Measurements from ENCODE around the gene ADAMTS17. TPM values are rescaled to one million over a fixed set of nuclear protein-coding genes. Genes with fewer than 3 reads are reported as not detected.

Gene ADAMTS17
- total RNA-seq, 1 donor from 2014 or later: 1.5 TPM

- Histone ChIP-seq H3K9me3 (ENCODE audit: low read depth) (no peaks in the 10 kb centered on the region), H2AFZ (replicated peaks) (no peak overlapping the region), H3K36me3 (no peaks in the 10 kb centered on the region), H3K4me2 (no peak overlapping the region), H3K27me3 (no peaks in the 10 kb centered on the region), H4K20me1 (ENCODE audit: low read depth) (no peaks in the 10 kb centered on the region), H3K4me3 (no peak overlapping the region), H3K79me2 (ENCODE audit: low read depth) (no peaks in the 10 kb centered on the region), H3K9ac (no peak overlapping the region), H3K4me1 (peaks cover 2% of the 10 kb centered on the region), H3F3A (ENCODE audit: low read depth) (no peaks in the 10 kb centered on the region), H3K27ac (no peak overlapping the region)
- TF ChIP-seq EZH2phosphoT487 (IDR thresholded peaks at IDR 0.05) (no peak), EZH2 (IDR thresholded peaks at IDR 0.05) (no peak), CTCF (IDR thresholded peaks at IDR 0.05) (no peak)
- no peaks in the 10 kb centered on the region for H3K9me3 Mint-ChIP-seq
- peaks cover 11% of the 10 kb centered on the region for H3K4me1 Mint-ChIP-seq
- no peak for DNase-seq (ENCODE audit: low spot score)
- H3K27me3 Mint-ChIP-seq (ENCODE audit: insufficient read depth, low read depth): peaks cover 5% of the 10 kb centered on the region
- H3K27ac Mint-ChIP-seq: no peak overlapping the region
- H3K4me3 Mint-ChIP-seq: no peak overlapping the region
- H3K36me3 Mint-ChIP-seq: no peaks in the 10 kb centered on the region
Observed at GRCh38 chr15:100250176-100250800, 91.5 kb downstream of the ADAMTS17 start.

- Mint-ChIP-seq H3K4me3 (no peak overlapping the region), H3K27ac (no peak overlapping the region)
Observed at GRCh38 chr15:100249096-100249815, 92.5 kb downstream of the ADAMTS17 start.

GRCh38 chr15:100248236-100248635 is 93.5 kb downstream of the ADAMTS17 start:
- no peak for DNase-seq (ENCODE audit: low spot score)
- H3K4me3 ChIP-seq: no peak overlapping the region
- no peak overlapping the region for H3K27ac Mint-ChIP-seq
- no peak overlapping the region for H3K27ac ChIP-seq
- no peak overlapping the region for H3K4me3 Mint-ChIP-seq
- H3K27me3 ChIP-seq: no peaks in the 10 kb centered on the region
- H2AFZ ChIP-seq (replicated peaks): no peak overlapping the region
- peaks cover 8% of the 10 kb centered on the region for H3K4me1 ChIP-seq
- no peaks in the 10 kb centered on the region for H3F3A ChIP-seq (ENCODE audit: low read depth)
- H3K9me3 Mint-ChIP-seq: no peaks in the 10 kb centered on the region
- peaks cover 15% of the 10 kb centered on the region for H3K4me1 Mint-ChIP-seq
- no peaks in the 10 kb centered on the region for H3K36me3 Mint-ChIP-seq
- no peaks in the 10 kb centered on the region for H4K20me1 ChIP-seq (ENCODE audit: low read depth)
- TF ChIP-seq EZH2phosphoT487 (IDR thresholded peaks at IDR 0.05) (no peak), CTCF (IDR thresholded peaks at IDR 0.05) (no peak), EZH2 (IDR thresholded peaks at IDR 0.05) (no peak)
- no peaks in the 10 kb centered on the region for H3K79me2 ChIP-seq (ENCODE audit: low read depth)
- H3K36me3 ChIP-seq: no peaks in the 10 kb centered on the region
- H3K4me2 ChIP-seq: no peak overlapping the region
- H3K9me3 ChIP-seq (ENCODE audit: low read depth): no peaks in the 10 kb centered on the region
- peaks cover 13% of the 10 kb centered on the region for H3K27me3 Mint-ChIP-seq (ENCODE audit: insufficient read depth, low read depth)
- no peak overlapping the region for H3K9ac ChIP-seq

More at GRCh38 chr15:100249096-100249815, 92.5 kb downstream of the ADAMTS17 start:
- no peaks in the 10 kb centered on the region for H3K9me3 ChIP-seq (ENCODE audit: low read depth)
- H4K20me1 ChIP-seq (ENCODE audit: low read depth): no peaks in the 10 kb centered on the region
- no peak overlapping the region for H3K4me3 ChIP-seq
- no peak overlapping the region for H2AFZ ChIP-seq (replicated peaks)
- no peak overlapping the region for H3K9ac ChIP-seq
- H3K36me3 ChIP-seq: no peaks in the 10 kb centered on the region
- H3K27ac ChIP-seq: no peak overlapping the region
- no peak overlapping the region for H3K4me2 ChIP-seq
- peaks cover 11% of the 10 kb centered on the region for H3K27me3 Mint-ChIP-seq (ENCODE audit: insufficient read depth, low read depth)
- no peaks in the 10 kb centered on the region for H3K36me3 Mint-ChIP-seq
- H3K27me3 ChIP-seq: no peaks in the 10 kb centered on the region
- TF ChIP-seq CTCF (IDR thresholded peaks at IDR 0.05): no peak
- H3K4me1 ChIP-seq: peaks cover 8% of the 10 kb centered on the region
- H3K79me2 ChIP-seq (ENCODE audit: low read depth): no peaks in the 10 kb centered on the region
- H3K9me3 Mint-ChIP-seq: no peaks in the 10 kb centered on the region
- DNase-seq (ENCODE audit: low spot score): no peak
- no peaks in the 10 kb centered on the region for H3F3A ChIP-seq (ENCODE audit: low read depth)
- H3K4me1 Mint-ChIP-seq: peaks cover 15% of the 10 kb centered on the region

Data from neural progenitor cell (in vitro differentiated cells).